ENCODE results near the gene PTPRD.

Gene PTPRD

DNA sequence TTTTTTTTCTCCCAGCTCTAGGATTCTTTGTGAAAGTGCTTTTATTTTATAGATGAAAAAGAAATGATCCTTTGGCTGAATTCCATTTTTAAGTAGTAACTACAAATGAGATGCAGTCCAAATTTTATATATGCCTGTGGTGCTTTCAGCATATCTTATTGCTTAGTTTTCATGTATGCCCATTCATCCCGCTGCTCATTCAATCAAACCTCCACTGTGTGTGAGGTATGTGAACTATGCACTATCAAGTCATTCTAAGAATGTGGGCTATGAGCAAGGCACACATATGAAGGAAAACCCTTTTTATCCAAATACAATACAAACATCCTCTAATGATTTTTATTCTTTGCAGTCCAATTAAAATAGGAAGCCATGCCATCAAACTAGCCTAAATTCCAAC, 1744.2 kb downstream of the PTPRD start:
- no peaks in the 10 kb centered on the region for H3K4me1 ChIP-seq (ENCODE audit: control insufficient read depth, insufficient read depth, low read length, unreplicated experiment)
- no peaks in the 10 kb centered on the region for H3K36me3 ChIP-seq (ENCODE audit: insufficient read depth, low read length)
- H3K27ac ChIP-seq (ENCODE audit: low read depth, low read length), result no peak overlapping the region
- H3K27me3 ChIP-seq (ENCODE audit: insufficient read depth, low read length), result no peaks in the 10 kb centered on the region
- no peaks in the 10 kb centered on the region for H3K79me2 ChIP-seq (ENCODE audit: control insufficient read depth, insufficient read depth, low read length, unreplicated experiment)
- H3K4me3 ChIP-seq (ENCODE audit: low read depth, low read length), result no peak overlapping the region
- no peak overlapping the region for H2AFZ ChIP-seq (ENCODE audit: low read length, unreplicated experiment)

DNA sequence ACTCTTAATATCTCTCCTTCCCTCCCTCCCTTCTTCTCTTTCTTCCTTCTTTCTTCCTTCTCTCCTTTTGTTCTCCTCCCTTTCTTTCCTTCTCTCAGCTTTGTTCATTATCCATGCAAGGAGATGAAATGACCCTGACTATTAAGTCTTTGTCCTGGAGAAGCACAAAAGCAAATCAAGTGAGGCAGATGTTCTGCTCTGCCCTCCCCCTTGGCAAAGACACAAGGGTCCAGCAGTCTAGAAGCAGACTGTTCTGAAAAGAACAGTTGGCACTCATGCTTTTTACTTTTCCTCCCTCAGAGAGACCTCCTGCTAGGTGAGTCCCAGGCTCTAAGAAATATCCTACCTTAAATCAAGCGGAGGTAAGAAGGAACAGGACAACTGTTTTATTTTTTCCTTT, 1745.7 kb downstream of the PTPRD start:
- H3K79me2 ChIP-seq (ENCODE audit: control insufficient read depth, insufficient read depth, low read length, unreplicated experiment), result no peaks in the 10 kb centered on the region
- no peak overlapping the region for H2AFZ ChIP-seq (ENCODE audit: low read length, unreplicated experiment)
- no peaks in the 10 kb centered on the region for H3K4me1 ChIP-seq (ENCODE audit: control insufficient read depth, insufficient read depth, low read length, unreplicated experiment)
- H3K27me3 ChIP-seq (ENCODE audit: insufficient read depth, low read length), result no peaks in the 10 kb centered on the region
- H3K27ac ChIP-seq (ENCODE audit: low read depth, low read length), result no peak overlapping the region
- no peaks in the 10 kb centered on the region for H3K36me3 ChIP-seq (ENCODE audit: insufficient read depth, low read length)
- no peak overlapping the region for H3K4me3 ChIP-seq (ENCODE audit: low read depth, low read length)

DNA sequence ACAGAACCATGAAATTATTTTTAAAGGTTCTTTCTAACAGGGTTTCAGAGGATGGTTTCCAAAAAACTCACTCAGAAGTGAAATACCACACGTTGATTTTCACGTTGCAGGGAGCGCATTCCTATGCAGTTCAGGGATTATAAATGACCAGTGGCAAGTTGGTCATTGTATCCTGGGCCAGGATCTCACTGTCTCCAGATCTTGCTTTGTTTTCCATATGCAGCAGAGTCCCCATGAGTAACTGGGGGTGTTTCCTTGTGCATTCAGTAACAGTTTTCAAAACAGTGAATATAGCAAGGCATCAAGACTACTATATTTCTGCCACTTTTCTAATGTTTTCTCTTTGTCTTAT, 1748.3 kb downstream of the PTPRD start:
- no peaks in the 10 kb centered on the region for H3K79me2 ChIP-seq (ENCODE audit: control insufficient read depth, insufficient read depth, low read length, unreplicated experiment)
- no peak overlapping the region for H3K4me3 ChIP-seq (ENCODE audit: low read depth, low read length)
- peaks cover 6% of the 10 kb centered on the region; the same call in 1 of the 2 replicates for H3K27me3 ChIP-seq (ENCODE audit: insufficient read depth, low read length)
- no peak overlapping the region for H2AFZ ChIP-seq (ENCODE audit: low read length, unreplicated experiment)
- no peaks in the 10 kb centered on the region for H3K4me1 ChIP-seq (ENCODE audit: control insufficient read depth, insufficient read depth, low read length, unreplicated experiment)
- H3K27ac ChIP-seq (ENCODE audit: low read depth, low read length), result no peak overlapping the region
- H3K36me3 ChIP-seq (ENCODE audit: insufficient read depth, low read length), result no peaks in the 10 kb centered on the region

DNA sequence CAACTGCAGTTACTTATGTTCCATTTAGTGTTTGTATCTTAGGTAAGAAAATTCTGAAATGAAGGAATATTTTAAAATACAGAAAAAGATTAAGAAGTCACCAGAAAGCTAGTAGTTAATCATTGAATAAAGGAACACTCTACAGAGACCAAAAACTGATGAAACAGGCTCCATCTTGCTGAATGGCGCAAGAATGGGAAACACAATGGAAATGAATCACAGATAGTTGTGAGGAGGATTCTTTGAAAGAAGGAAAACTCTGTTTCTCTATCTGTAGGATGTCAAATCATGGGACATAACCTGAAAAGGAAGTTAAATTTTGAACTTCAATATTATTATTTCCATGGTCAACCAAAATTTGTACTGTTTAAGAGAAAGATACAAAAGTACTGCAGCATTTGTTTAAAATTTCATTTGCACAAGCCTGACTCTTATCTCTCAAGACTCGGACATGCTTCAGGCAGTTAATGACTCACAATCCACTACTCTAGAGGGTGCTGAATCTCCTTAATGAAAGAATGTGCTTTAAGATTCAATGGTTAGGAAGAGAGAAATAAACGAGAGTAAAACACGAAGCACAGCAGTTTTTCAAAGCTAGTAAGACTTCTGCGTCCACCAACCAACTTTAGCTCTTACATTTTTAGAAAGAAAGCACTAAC, 1748.8 kb downstream of the PTPRD start:
- Histone ChIP-seq H2AFZ (ENCODE audit: low read length, unreplicated experiment) (no peak overlapping the region), H3K4me1 (ENCODE audit: control insufficient read depth, insufficient read depth, low read length, unreplicated experiment) (no peaks in the 10 kb centered on the region), H3K27ac (ENCODE audit: low read depth, low read length) (no peak overlapping the region), H3K36me3 (ENCODE audit: insufficient read depth, low read length) (no peaks in the 10 kb centered on the region), H3K79me2 (ENCODE audit: control insufficient read depth, insufficient read depth, low read length, unreplicated experiment) (no peaks in the 10 kb centered on the region), H3K27me3 (ENCODE audit: insufficient read depth, low read length) (peaks cover 11% of the 10 kb centered on the region), H3K4me3 (ENCODE audit: low read depth, low read length) (no peak overlapping the region)

DNA sequence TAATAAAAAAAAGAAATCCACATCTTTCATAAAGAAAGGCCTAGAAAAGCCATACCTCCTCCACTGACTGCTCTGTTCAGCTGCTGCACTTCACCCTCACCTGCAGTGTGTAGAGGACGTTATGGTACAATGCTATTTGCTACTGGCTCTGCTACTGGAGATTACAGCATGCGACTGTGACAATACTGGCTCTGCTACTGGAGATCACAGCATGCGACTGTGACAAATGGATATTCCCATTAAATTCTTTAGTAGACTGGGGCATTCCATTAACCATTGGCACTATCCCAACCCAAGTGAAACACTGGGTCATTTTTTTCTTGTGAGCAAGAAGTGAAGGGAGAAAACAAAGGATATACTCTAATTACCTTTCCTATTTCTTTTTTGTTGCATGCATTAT, 1749.7 kb downstream of the PTPRD start:
- Histone ChIP-seq H3K36me3 (ENCODE audit: insufficient read depth, low read length) (no peaks in the 10 kb centered on the region), H3K4me3 (ENCODE audit: low read depth, low read length) (no peak overlapping the region), H3K27me3 (ENCODE audit: insufficient read depth, low read length) (peaks cover 20% of the 10 kb centered on the region), H3K27ac (ENCODE audit: low read depth, low read length) (no peak overlapping the region), H3K79me2 (ENCODE audit: control insufficient read depth, insufficient read depth, low read length, unreplicated experiment) (no peaks in the 10 kb centered on the region), H3K4me1 (ENCODE audit: control insufficient read depth, insufficient read depth, low read length, unreplicated experiment) (no peaks in the 10 kb centered on the region), H2AFZ (ENCODE audit: low read length, unreplicated experiment) (no peak overlapping the region)

DNA sequence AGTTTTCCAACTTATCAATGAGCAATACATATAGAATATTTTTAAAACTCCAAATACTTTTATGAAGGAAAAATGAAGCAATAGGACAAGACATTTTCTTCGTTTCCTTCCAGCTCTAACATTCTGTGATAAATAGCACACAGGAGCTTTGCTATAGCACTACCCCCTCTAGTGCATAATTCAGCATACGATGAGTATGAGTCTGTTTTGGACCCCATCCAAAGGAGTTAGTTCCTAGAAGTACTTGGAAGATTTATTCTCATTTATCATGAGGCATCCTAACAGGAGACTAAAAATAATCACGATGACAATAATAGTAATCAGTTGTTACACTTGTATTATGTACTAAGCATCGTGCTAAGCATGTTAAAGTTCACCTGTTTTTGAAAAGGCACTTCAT, 1751.9 kb downstream of the PTPRD start:
- Histone ChIP-seq H3K27ac (ENCODE audit: low read depth, low read length) (no peak overlapping the region), H2AFZ (ENCODE audit: low read length, unreplicated experiment) (no peak overlapping the region), H3K27me3 (ENCODE audit: insufficient read depth, low read length) (peaks cover 40% of the 10 kb centered on the region), H3K36me3 (ENCODE audit: insufficient read depth, low read length) (no peaks in the 10 kb centered on the region), H3K4me1 (ENCODE audit: control insufficient read depth, insufficient read depth, low read length, unreplicated experiment) (no peaks in the 10 kb centered on the region), H3K79me2 (ENCODE audit: control insufficient read depth, insufficient read depth, low read length, unreplicated experiment) (no peaks in the 10 kb centered on the region), H3K4me3 (ENCODE audit: low read depth, low read length) (no peak overlapping the region)

DNA sequence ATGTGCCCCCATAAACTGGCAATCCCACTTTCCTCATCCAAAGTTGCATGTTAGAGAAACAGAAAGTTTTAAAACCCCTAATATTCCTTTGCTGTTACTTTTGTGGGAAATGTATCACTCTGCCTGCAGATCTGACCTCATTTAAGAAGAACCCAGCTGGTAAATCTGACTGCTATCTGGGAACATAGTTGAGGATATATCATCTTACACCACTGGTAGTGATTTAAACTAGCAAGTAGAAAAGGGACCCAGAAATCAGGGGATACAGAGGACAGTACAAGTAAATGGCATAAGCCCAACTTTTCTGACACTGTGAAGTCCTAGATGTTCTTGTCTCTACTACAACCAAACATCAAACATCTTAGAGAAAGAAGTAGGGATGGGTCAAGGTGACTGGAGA, 1752.7 kb downstream of the PTPRD start:
- Histone ChIP-seq H3K27ac (ENCODE audit: low read depth, low read length) (no peak overlapping the region), H3K4me3 (ENCODE audit: low read depth, low read length) (no peak overlapping the region), H3K79me2 (ENCODE audit: control insufficient read depth, insufficient read depth, low read length, unreplicated experiment) (no peaks in the 10 kb centered on the region), H2AFZ (ENCODE audit: low read length, unreplicated experiment) (no peak overlapping the region), H3K27me3 (ENCODE audit: insufficient read depth, low read length) (peaks cover 48% of the 10 kb centered on the region), H3K36me3 (ENCODE audit: insufficient read depth, low read length) (no peaks in the 10 kb centered on the region), H3K4me1 (ENCODE audit: control insufficient read depth, insufficient read depth, low read length, unreplicated experiment) (no peaks in the 10 kb centered on the region)

DNA sequence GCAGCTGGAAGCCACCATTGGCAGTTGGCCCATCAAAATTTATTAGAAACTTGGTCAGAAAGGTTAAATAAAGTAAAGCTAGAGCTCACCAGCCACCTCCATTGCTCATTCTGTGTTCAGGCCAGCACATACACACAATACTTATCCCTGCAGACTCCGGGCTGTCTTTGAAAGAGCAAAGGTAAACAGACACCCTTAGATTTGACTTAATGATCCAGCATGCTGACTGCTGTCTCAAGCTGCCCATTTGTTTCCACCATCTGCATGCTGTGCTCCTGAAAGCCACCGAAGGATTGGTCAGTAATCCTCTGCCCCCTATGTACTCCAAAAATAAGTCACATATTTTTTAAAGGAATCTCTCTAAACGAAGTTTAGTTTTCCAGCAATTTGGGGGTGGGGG, 1753.4 kb downstream of the PTPRD start:
- H3K27me3 ChIP-seq (ENCODE audit: insufficient read depth, low read length), result peaks cover 49% of the 10 kb centered on the region
- H3K4me3 ChIP-seq (ENCODE audit: low read depth, low read length), result no peak overlapping the region
- no peak overlapping the region for H2AFZ ChIP-seq (ENCODE audit: low read length, unreplicated experiment)
- no peaks in the 10 kb centered on the region for H3K4me1 ChIP-seq (ENCODE audit: control insufficient read depth, insufficient read depth, low read length, unreplicated experiment)
- no peaks in the 10 kb centered on the region for H3K79me2 ChIP-seq (ENCODE audit: control insufficient read depth, insufficient read depth, low read length, unreplicated experiment)
- H3K27ac ChIP-seq (ENCODE audit: low read depth, low read length), result no peak overlapping the region
- H3K36me3 ChIP-seq (ENCODE audit: insufficient read depth, low read length), result no peaks in the 10 kb centered on the region

DNA sequence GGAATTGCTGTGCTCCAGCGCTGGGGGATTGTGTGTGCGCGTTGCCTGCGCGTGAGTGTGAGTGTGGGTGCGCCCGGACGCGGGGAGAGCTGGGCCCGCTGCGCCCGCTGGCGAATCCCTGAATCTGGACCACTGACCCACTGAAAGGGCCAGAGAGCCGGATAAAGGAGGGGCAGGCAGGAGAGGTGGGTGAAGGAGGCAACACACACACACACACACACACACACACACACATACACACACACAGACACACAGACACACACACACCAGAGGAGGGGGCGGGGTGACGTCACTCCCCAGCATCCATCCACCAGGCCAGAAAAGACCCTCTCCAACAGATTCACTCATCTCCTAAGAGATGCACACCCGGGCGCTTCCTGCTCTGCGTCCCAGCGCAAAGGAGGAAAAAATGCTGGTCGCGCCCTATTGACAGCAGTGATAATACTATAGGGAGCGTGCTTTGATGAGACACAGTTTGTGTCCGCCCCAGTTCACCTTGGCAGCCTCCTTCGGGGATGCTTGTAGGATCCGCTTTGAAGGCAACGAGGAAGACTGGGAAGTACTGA, 1754.1 kb downstream of the PTPRD start:
- H2AFZ ChIP-seq (ENCODE audit: low read length, unreplicated experiment), result no peak overlapping the region

DNA sequence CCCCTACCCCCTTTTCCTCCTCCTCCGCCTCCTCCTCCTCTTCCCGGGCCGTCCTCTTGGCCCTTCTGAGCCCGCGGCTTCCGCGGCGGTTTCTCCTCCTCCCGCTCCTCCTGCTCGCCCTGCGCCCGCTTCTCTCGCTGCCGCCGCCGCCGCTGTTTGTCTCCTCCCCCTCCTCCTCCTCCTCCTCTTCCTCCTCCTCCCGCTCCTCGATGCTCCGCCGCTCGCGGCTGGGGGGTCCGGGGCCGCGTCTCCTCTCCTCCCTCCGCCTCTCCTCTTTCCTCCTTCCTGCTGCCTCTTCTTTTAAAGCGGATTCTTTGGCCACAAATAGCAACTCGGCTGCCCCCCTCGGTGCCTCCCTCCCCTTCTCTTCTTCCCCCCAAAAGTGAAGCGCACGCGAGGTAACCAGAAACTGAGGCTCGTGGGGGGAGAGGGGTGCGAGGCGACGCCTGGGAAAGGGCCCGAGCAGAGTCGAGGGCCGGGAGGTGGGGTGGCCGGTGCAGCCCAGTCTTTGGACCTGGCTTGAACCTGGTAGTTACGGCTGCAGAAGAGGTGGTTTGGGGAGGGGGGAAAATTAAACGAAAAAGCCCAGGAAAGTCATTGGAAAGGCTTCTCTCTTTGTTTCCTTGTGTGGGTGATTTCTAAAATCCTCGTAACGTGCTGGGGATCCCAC, 1754.7 kb downstream of the PTPRD start:
- Histone ChIP-seq H3K4me1 (ENCODE audit: control insufficient read depth, insufficient read depth, low read length, unreplicated experiment) (no peaks in the 10 kb centered on the region), H3K27ac (ENCODE audit: low read depth, low read length) (no peak overlapping the region), H3K4me3 (ENCODE audit: low read depth, low read length) (peak overlapping the region; percentile 56), H2AFZ (ENCODE audit: low read length, unreplicated experiment) (no peak overlapping the region), H3K27me3 (ENCODE audit: insufficient read depth, low read length) (peaks cover 49% of the 10 kb centered on the region), H3K79me2 (ENCODE audit: control insufficient read depth, insufficient read depth, low read length, unreplicated experiment) (no peaks in the 10 kb centered on the region), H3K36me3 (ENCODE audit: insufficient read depth, low read length) (no peaks in the 10 kb centered on the region)

More for the DNA sequence above, 1754.1 kb downstream of the PTPRD start:
- H3K4me3 ChIP-seq (ENCODE audit: low read depth, low read length), result no peak overlapping the region
- H3K36me3 ChIP-seq (ENCODE audit: insufficient read depth, low read length), result no peaks in the 10 kb centered on the region
- peaks cover 49% of the 10 kb centered on the region for H3K27me3 ChIP-seq (ENCODE audit: insufficient read depth, low read length)
- H3K27ac ChIP-seq (ENCODE audit: low read depth, low read length), result no peak overlapping the region
- no peaks in the 10 kb centered on the region for H3K4me1 ChIP-seq (ENCODE audit: control insufficient read depth, insufficient read depth, low read length, unreplicated experiment)
- H3K79me2 ChIP-seq (ENCODE audit: control insufficient read depth, insufficient read depth, low read length, unreplicated experiment), result no peaks in the 10 kb centered on the region
